GM06990 (cell line): ENCODE data around the gene CDK5RAP2.

Experiments used
- DNase-seq: peaks from one replicate; pipeline ENCODE4 v3.0.0-alpha.2; 2011; ENCODE audit not compliant: insufficient read length; ENCODE audit errors: extremely low read depth
- H3K27me3 ChIP-seq: replicated peaks from 2 replicates; pipeline ENCODE4 v1.6.0; 2011; ENCODE audit warnings: low read length; ENCODE audit not compliant: control insufficient read depth, insufficient read depth
- H3K36me3 ChIP-seq: 2 replicates; pipeline ENCODE4 v1.5.1; 2011; ENCODE audit warnings: low read length; ENCODE audit not compliant: control insufficient read depth, insufficient read depth
- H3K4me3 ChIP-seq: replicated peaks from 2 replicates; pipeline ENCODE4 v1.5.1; 2011; ENCODE audit warnings: low read depth, mild to moderate bottlenecking, control low read depth, low read length
- CTCF ChIP-seq: IDR thresholded peaks from 2 replicates; pipeline ENCODE4 v1.5.1; 2011; ENCODE audit warnings: low read length, control low read depth, mild to moderate bottlenecking, inconsistent platforms; ENCODE audit not compliant: insufficient read depth, poor library complexity, severe bottlenecking

Gene CDK5RAP2

GRCh38 chr9:120490888-120491595 is 88.9 kb downstream of the CDK5RAP2 start:
- Histone ChIP-seq H3K36me3 (peaks cover 7% of the 10 kb centered on the region), H3K4me3 (no peak overlapping the region), H3K27me3 (no peaks in the 10 kb centered on the region)
- no peak for TF ChIP-seq CTCF
- peak; percentile 9 for DNase-seq

GRCh38 chr9:120486835-120487234 is 93.1 kb downstream of the CDK5RAP2 start:
- DNase-seq = no peak
- Histone ChIP-seq H3K27me3 (no peaks in the 10 kb centered on the region), H3K4me3 (no peak overlapping the region), H3K36me3 (peaks cover 10% of the 10 kb centered on the region)
- no peak for TF ChIP-seq CTCF

- peaks cover 10% of the 10 kb centered on the region for H3K36me3 ChIP-seq
- H3K4me3 ChIP-seq = no peak overlapping the region
- TF ChIP-seq CTCF = no peak
- DNase-seq = no peak
- no peaks in the 10 kb centered on the region for H3K27me3 ChIP-seq
Measured at GRCh38 chr9:120486347-120486746, 93.6 kb downstream of the CDK5RAP2 start.

GRCh38 chr9:120485788-120486187 is 94.2 kb downstream of the CDK5RAP2 start:
- no peak for DNase-seq
- no peaks in the 10 kb centered on the region for H3K27me3 ChIP-seq
- H3K36me3 ChIP-seq = peaks cover 10% of the 10 kb centered on the region
- TF ChIP-seq CTCF = no peak
- H3K4me3 ChIP-seq = no peak overlapping the region

- Histone ChIP-seq H3K4me3 (no peak overlapping the region), H3K27me3 (no peaks in the 10 kb centered on the region), H3K36me3 (peaks cover 8% of the 10 kb centered on the region)
- no peak for DNase-seq
- no peak for TF ChIP-seq CTCF
Measured at GRCh38 chr9:120484162-120484561, 95.8 kb downstream of the CDK5RAP2 start.
